Skeletal muscle tissue (tissue), 4 donors: Measurements from ENCODE around the gene TRHDE. TPM values are rescaled to one million over a fixed set of nuclear protein-coding genes. Genes with fewer than 3 reads are reported as not detected.
"Not testable (repeated sequence)": the region's sequence is repeated elsewhere in the genome, so short reads cannot be mapped to it uniquely, and the experiment has no call there.

Experiments
- H3K27ac ChIP-seq: one replicate; pipeline ENCODE4 v1.7.0; 2013; ENCODE audit warnings: mild to moderate bottlenecking, low read depth, low read length, inconsistent platforms
- H3K27me3 ChIP-seq, 3 donors: one replicate each; pipeline ENCODE4 v1.7.0; 2013; ENCODE audit warnings: low read length in 3 of 3; ENCODE audit not compliant: control insufficient read depth in 3 of 3, insufficient read depth in 3 of 3
- H3K36me3 ChIP-seq, 3 donors: one replicate each; pipeline ENCODE4 v1.7.0; 2013; ENCODE audit warnings: low read length in 3 of 3; ENCODE audit not compliant: control insufficient read depth in 3 of 3, insufficient read depth in 3 of 3
- H3K4me1 ChIP-seq, 3 donors: one replicate each; pipeline ENCODE4 v1.7.0; 2013; ENCODE audit warnings: low read length in 3 of 3, mild to moderate bottlenecking in 3 of 3; ENCODE audit not compliant: control insufficient read depth in 3 of 3, insufficient read depth in 3 of 3
- H3K4me3 ChIP-seq, 3 donors: one replicate each; pipeline ENCODE4 v1.7.0; 2013; ENCODE audit warnings: low read length in 3 of 3
- H3K9ac ChIP-seq, 3 donors: one replicate each; pipeline ENCODE4 v1.7.0; 2013; ENCODE audit warnings: low read length in 3 of 3, mild to moderate bottlenecking in 3 of 3, moderate library complexity in 2 of 3, low read depth in 1 of 3
- H3K9me3 ChIP-seq, 3 donors: one replicate each; pipeline ENCODE4 v1.7.0; 2013; ENCODE audit warnings: low read length in 3 of 3; ENCODE audit not compliant: control insufficient read depth in 3 of 3
- total RNA-seq: library from RNA; depleted of rRNA; stranded (reverse); fragments of >200 nt; gene quantifications from one replicate; pipeline ENCODE4 v1.2.3, GENCODE V29; 2014
- donor health status: Osteomylitis.

Gene TRHDE
- total RNA-seq, 1 donor from 2014 or later, result 6.8 TPM

DNA sequence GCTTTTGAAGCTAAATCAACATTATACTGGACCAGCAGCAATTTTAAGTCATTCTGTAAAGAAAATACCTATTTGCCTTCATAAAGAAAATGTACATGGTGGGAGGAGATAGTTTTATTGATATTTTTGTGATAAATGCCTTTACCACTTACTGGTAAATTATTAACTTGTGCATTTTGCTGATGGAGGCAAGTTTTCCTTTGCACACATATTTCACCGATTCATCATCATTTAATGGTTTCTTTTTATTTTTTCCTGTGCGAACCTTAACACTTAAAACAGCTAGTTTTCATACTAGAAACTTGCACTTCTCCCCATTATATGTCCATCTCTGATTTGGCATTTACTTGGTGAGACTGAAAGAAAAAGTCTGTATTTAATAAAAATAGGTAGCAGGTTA is 239.3 kb downstream of the TRHDE start:
- Histone ChIP-seq H3K27ac (no peak overlapping the region), H3K9me3 (no peaks in the 10 kb centered on the region), H3K9ac (no peak overlapping the region)

GRCh38 chr12:72511906-72512305 is 239.7 kb downstream of the TRHDE start:
- no peak overlapping the region for H3K27ac ChIP-seq

More for the DNA sequence above, 239.3 kb downstream of the TRHDE start:
- Histone ChIP-seq H3K27me3 (no peaks in the 10 kb centered on the region), H3K36me3 (no peaks in the 10 kb centered on the region), H3K4me3 (no peak overlapping the region), H3K4me1 (no peaks in the 10 kb centered on the region)

GRCh38 chr12:72520044-72520678 is 248.0 kb downstream of the TRHDE start:
- H3K36me3 ChIP-seq, H3K9me3 ChIP-seq, H3K9ac ChIP-seq, H3K4me3 ChIP-seq, H3K4me1 ChIP-seq, H3K27me3 ChIP-seq, H3K27ac ChIP-seq: not testable (repeated sequence)

More at GRCh38 chr12:72511906-72512305, 239.7 kb downstream of the TRHDE start:
- H3K9me3 ChIP-seq, result no peaks in the 10 kb centered on the region
- no peak overlapping the region for H3K4me3 ChIP-seq
- no peaks in the 10 kb centered on the region for H3K4me1 ChIP-seq
- H3K27me3 ChIP-seq, result no peaks in the 10 kb centered on the region
- H3K9ac ChIP-seq, result no peak overlapping the region
- H3K36me3 ChIP-seq, result no peaks in the 10 kb centered on the region

DNA sequence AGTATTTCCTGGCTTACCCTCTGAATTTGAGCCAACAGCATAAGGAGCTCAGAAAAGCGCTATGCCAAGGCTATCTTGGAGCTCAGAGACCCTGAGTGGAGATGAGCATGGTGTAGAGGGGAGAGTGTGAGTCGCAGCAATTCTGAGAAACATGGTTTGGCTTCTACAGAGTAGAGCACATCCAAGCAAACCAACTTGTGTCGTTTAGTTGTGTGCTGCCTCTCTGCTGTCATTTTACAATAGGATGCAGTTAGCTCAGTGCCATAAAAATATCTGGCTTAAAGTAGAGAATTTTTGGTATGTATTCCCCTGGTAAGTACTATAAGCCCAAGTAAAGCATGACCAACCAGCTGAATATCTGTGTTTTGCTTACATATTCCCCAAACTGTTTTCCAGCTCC is 249.2 kb downstream of the TRHDE start:
- Histone ChIP-seq H3K27me3 (no peaks in the 10 kb centered on the region), H3K27ac (no peak overlapping the region), H3K9ac (no peak overlapping the region), H3K9me3 (no peaks in the 10 kb centered on the region), H3K4me3 (no peak overlapping the region), H3K36me3 (no peaks in the 10 kb centered on the region), H3K4me1 (no peaks in the 10 kb centered on the region)

GRCh38 chr12:72522411-72522810 is 250.2 kb downstream of the TRHDE start:
- Histone ChIP-seq H3K27me3 (no peaks in the 10 kb centered on the region), H3K4me3 (no peak overlapping the region), H3K9ac (no peak overlapping the region), H3K36me3 (no peaks in the 10 kb centered on the region), H3K4me1 (no peaks in the 10 kb centered on the region), H3K9me3 (no peaks in the 10 kb centered on the region), H3K27ac (no peak overlapping the region)

DNA sequence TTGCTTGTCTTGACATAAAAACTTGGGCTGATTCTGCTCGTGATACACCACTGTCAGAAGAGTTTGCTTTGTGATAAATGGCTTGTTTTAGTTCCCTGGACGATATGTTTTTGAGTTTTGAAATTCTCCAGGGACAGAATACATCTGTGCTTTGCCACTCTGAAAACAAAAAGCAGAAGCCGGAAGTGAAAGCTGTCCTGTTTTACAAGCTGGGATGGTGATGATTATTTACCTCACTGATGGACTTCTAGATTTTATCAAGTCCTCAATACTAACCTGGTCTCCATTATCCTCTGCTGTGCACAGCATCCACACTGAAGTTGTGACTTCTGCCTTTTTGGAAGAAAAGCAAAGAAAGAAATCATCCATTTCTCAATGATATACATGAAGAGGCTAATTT is 251.6 kb downstream of the TRHDE start:
- Histone ChIP-seq H3K4me1 (no peaks in the 10 kb centered on the region), H3K9me3 (no peaks in the 10 kb centered on the region), H3K27me3 (no peaks in the 10 kb centered on the region), H3K9ac (no peak overlapping the region), H3K4me3 (no peak overlapping the region), H3K36me3 (no peaks in the 10 kb centered on the region), H3K27ac (no peak overlapping the region)

DNA sequence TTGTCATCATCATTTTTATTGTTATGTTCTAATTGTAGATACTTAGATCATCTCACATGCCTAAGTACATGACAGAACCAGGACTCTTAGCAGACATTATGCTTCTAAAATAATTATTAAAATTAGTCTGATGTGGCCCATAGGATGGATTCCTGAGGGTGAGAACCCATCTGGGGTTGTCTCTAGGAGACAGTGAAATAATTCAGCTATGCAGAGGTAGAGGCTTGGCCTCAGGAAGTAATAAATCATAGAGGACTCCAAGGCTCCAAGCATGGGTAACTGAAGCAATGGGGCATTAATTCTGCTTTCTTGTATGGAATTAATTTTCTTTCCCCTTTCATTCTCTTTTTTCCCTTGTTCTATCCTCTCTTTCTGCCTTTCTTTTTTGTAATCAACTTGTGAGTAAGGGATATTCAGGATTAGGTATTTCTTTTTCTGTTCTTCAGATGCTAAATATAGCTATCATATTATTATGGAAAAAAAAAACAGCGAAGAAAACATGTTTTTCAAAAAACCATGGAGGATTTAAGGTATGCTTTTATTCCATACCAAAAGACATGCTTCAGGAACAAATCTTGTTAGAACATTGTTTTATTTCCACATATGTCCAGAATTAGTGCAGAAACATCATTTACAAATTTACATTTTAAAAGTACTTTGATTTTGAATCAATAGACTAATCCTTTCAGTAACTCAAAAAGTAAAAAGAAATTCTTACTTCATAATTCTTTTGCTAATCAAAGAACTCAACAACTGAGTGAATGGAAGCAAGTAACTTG is 263.2 kb downstream of the TRHDE start:
- Histone ChIP-seq H3K4me3 (no peak overlapping the region), H3K9me3 (no peaks in the 10 kb centered on the region), H3K27ac (no peak overlapping the region), H3K36me3 (no peaks in the 10 kb centered on the region), H3K9ac (no peak overlapping the region), H3K27me3 (no peaks in the 10 kb centered on the region), H3K4me1 (no peaks in the 10 kb centered on the region)

DNA sequence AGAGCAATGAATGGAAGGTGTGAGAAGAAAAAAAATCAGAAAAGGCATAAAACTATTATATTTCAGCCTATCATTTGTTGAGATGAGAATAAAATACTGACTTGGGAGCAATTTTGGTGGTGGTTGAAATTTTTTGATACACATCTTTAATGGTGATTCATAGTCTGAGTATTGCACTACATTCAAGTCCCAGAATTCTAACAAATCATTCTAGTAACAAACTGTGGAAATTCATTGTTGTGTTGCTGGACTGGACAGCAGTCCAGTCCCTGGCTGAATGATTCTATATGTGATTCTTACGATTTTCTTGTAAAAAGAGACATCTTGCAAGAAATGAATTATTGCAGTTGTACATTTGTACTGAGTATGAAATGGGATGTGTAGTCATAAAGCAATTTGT is 268.6 kb downstream of the TRHDE start:
- Histone ChIP-seq H3K4me3 (no peak overlapping the region), H3K9ac (no peak overlapping the region), H3K9me3 (no peaks in the 10 kb centered on the region), H3K4me1 (no peaks in the 10 kb centered on the region), H3K27ac (no peak overlapping the region), H3K27me3 (no peaks in the 10 kb centered on the region), H3K36me3 (no peaks in the 10 kb centered on the region)

DNA sequence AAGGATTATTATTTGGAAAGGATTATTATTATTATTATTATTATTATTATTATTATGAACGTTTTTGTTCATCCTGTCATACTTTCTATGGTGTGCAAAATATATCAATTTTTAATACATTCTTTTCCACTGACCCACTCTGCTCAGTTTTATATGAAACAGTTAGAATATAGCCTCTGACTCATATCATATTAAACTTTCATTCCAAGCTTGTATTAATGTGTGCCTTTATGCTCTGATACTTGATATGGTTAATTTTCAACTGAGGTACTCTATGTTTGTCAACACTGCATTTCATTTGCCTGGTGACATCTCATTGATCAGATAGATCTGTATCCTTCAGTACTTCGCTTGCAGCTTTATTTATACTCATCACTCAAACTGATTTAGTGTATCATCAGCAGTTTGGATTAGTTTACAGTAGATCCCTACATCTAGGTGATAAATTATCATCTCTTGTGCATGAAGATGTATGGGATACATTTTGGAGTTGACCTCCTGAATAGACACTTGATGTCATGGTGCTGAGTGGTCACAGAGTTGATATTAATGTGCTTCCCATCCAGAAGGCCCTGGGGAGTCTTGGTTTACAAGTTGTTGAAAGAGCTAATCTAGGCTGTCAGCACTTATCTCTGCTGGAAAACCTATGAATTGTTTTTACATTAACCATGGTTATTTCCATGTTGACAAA is 271.8 kb downstream of the TRHDE start:
- Histone ChIP-seq H3K9me3 (no peaks in the 10 kb centered on the region), H3K36me3 (no peaks in the 10 kb centered on the region), H3K27ac (no peak overlapping the region), H3K9ac (no peak overlapping the region), H3K4me3 (no peak overlapping the region), H3K4me1 (no peaks in the 10 kb centered on the region), H3K27me3 (no peaks in the 10 kb centered on the region)

DNA sequence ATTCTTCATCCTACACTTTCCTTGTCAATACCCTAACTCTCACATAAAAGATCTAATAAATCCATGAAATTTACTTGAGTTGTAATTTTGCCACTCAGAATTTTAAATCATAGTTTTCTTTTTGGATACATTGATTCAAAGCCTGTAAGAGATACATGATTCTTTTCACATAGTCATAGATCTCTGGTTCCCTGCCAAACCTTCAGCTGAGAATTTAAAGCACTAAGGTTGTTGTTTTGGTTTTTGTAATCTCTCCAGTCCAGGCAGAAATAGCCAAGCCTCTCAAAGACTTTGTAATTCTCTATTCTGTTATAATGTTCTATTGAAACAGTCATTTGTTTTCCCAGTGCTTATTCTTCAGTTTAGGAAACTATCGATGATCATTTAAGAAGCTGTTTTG is 273.9 kb downstream of the TRHDE start:
- no peak overlapping the region for H3K4me3 ChIP-seq
- no peak overlapping the region for H3K9ac ChIP-seq
- no peaks in the 10 kb centered on the region for H3K9me3 ChIP-seq
- no peak overlapping the region for H3K27ac ChIP-seq
- H3K27me3 ChIP-seq, result no peaks in the 10 kb centered on the region
- H3K4me1 ChIP-seq, result no peaks in the 10 kb centered on the region
- no peaks in the 10 kb centered on the region for H3K36me3 ChIP-seq
